Right renal pelvis (tissue), 4 donors: ENCODE data around the gene ATF3. TPM values are rescaled to one million over a fixed set of nuclear protein-coding genes. Genes with fewer than 3 reads are reported as not detected.

ENCODE experiments used
- DNase-seq, 4 donors: peaks; one replicate each; pipeline ENCODE4 v3.0.0-alpha.2; 2013; ENCODE audit warnings: low read depth in 4 of 4, low spot score in 3 of 4, missing footprints in 1 of 4
- polyA plus RNA-seq, 4 donors: library from polyadenylated mRNA; unstranded; fragments of 120-200 nt; gene quantifications; one replicate each; pipeline ENCODE4 v1.2.1, GENCODE V29; 2013; ENCODE audit not compliant: insufficient read length in 4 of 4

The ATF3 gene
- polyA plus RNA-seq, 4 donors: 7.7 to 33.9 (median 14.5) TPM

DNA sequence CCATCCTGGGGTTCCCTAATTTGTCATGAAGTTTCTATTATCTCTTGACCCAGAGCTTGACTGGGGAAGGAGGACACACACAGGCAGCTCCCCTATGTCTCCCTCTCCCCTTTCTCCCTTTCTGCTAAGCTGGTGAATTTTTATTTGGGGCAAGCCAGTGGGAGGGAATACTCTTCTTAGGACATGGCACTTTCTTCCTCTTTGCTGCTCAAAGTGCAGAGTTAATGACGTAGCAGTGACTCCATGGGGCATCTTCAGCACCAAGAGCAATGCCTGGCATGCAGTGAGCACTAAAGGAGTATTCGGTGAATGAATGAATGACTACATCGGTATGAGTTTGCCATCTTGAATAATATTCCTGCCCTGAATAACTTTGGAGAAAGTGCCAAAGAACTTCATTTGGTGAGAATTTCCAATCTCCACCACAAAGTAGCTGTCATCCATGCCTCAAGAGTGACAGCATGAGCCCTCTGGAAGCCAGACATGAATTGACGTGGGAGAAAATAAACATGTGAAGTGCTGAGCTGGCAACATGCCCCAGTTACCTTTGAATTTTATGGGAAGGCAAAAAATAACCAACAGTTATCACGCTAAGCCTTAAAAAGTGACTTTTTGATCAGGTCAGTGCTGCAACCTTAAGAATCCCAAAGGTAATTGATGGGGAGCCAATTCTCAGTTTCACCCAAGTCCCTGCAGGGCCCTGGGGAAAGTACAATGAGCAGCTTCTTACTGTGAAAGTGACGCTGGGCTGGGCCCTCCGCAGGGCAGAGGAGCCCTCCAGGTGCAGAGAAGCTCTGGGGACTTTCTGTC lies 22.1 kb upstream of the ATF3 start:
- DNase-seq: no peak

DNA sequence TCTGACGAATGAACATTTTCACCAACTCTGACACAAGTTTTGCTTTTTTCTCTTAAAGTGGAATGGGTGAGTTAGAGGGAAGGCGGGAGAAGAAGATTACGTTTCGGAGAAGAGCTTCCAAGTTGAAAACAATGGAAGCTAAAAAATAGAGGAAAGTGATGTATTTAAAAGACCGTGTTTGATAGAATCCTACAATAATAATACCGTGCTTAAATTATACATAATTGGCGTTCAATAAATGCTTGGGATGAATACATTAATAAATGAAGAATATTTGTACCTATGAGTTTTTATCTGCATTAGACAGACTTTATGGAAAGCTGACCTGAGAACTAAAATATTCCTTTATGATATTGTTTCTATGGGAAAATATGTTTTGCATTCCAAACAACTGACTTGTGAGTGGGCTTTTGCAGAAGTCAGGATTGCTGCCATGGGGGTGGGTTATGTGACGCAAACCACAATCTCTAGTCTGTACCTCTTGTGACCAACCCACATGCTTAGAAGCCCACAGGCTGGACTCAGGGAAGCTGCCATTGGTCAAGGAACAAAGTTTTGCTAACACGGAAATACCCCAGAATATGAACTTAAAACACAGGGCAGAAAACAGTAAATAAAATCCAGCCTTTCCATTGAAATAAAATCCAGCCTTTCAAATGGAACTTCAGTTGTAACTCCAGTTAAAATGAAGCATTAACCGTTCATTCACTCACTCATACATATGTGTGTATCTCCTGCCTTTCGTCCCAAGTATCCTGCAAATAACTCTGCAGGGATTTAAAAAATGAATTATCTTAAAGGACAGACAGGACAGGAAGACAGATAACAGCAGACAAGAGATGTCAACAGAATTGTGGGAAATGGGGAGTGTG lies 21.3 kb upstream of the ATF3 start:
- DNase-seq: no peak

DNA sequence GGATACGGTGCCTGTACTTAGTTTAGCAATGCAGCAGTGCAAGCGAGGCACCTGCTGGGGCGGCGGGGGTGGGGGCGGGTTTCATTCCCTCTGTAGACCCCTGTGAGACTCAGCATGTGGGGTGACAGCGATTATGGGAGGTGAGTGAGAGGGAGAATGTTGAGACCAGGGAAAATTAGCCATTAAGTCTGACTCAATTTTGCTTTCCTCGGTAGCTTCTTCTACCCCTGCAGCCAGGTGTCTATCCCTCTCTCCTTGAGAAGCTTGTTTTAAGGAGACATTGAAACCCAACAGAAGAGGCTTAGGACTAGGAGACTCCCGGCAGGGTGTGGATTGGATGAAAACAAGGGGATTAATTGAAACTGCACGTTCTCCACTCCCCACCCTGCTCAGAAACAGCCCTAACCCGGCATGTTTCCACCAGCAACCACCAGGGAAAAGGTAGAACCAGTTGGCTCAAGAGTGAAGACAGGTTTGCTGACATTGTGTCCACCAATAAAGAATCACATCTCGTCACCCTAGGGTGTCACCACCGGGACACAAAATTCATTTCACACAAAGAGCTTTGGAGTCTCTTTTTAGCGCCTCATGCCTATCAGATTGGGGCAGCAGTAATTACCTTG lies 20.6 kb upstream of the ATF3 start:
- DNase-seq: no peak

DNA sequence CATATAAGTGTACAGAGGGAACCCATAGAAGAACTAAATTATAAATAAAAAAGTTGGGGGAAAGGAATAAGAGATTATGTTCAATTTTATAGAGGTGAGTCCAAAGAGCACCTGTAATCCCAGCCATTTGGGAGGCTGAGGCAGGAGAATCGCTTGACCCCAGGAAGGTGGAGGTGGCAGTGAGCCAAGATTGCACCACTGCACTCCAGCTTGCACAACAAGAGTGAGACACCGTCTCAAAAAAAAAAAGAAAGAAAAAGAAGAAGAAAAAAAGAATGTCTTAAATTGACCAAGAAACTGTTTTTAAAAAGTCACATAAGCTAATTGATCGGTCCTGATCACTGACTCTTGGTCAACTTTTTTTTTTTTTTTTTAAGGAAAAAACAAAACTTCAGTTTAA lies 19.1 kb upstream of the ATF3 start:
- no peak for DNase-seq

DNA sequence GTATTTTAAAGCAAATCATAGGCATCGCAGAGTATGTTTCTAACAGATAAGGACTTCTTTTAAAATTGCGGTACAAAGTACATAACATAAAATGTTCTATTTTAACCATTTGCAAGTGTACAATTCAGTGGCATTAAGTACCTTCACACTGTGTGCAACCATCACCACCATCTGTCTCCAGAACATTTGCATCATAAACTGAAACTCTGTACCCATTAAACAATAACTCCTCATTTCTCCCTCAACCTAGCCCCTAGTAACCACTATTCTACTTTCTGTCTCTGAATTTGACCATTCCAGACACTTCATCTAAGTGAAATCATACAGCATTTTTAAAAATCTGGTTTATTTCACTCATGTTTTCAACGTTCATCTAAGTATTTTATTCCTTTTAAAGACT lies 16.6 kb upstream of the ATF3 start:
- no peak for DNase-seq

DNA sequence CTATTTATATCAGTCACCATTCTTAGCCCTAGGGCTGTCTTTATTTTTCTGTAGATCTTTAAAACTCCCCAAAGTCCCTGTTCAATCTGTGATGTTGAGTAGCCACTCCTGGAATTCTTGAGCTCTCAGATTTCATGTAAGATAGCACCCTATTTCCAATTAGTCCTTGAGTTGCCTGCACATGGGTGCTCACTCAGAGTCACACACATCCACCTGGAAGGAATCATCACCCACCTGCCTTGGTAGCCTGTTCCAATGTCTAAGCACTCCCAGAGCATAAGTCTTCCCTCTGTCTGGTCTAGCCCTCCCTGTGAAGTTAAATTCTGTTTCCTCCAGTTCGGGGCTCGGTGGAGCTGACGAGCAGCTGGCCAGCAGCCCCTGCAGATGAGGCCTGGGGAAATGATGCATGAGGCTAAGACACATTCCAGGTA lies 14.7 kb upstream of the ATF3 start:
- DNase-seq: no peak

DNA sequence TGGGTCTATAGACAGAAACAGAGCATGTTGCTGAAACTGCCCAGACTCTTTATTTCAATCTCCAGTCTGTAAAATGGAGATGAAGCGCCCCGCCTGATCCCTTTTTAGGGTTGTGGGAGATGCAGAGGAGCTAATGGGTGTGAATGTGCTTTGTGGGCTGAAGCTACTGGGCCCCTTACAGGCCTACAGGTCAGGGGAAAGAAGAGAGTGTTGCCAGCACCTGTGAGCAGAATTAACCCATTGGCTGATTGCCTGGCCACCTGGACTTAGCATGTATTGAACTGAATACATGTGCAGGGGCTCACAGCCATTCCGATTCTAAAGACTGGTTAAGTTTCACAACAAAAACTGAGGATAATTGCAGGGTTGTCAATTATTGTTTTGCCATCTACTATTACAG lies 13.9 kb upstream of the ATF3 start:
- no peak for DNase-seq

DNA sequence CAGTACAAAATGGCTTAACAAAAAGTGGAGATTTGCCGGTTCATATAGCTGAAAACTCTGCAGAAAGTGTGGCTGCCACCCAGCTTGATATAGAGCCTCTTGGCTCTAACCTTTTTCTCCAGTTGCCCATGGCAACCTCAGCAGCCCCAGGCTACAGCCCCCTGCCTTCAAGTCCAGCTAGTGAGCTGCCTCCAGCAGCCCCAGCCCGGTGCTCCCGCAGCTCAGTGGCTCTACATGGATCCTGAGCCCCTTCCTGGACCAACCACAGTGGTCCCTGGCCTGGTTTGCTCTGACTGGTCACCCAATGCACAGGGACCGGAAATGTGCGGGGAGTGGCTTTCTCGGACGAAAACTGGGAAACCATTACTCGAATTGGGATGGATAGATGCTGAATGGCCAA lies 13.3 kb upstream of the ATF3 start:
- DNase-seq: no peak

DNA sequence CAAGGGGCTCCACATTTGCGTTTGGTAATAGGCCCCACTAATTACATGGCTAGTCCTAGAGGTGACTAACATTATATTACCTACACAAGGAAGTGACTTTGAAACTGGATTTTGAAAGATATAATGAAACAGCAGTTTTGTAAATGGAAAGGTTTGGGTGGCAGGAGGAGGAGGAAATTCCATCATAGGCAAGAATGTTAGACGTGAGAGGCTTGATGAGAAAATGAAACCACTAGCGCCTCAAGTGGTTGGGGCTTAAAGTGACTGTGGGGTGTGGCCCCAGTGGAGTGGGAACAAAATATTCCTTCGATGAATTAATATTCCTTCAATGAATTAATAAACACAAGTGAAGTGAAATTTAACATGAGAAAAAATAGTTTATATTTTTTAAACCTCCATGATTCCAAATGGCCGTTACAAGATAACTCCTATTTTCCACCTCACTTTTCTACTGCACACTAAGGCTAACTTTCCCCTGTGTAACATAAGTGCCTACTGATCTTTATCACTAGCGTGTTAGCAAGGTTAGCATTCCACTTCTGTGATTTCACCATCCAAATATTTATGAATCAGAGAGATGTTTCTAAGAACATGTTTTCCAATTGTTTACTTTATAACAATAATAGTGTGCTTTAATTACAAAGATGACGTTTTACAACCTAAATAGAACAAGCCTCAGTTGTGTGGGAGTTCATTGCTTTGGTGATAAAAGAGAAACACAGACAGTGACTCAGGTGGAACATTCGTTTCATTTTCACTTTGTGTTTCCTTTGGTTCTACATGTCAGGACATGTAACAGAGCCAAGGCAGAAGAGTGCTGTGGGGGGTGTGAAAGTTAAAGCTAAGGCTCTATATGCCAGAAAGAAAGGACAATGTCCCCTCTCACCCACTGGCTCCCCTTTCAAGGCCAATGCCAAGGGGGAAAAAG lies 12.5 kb upstream of the ATF3 start:
- no peak for DNase-seq

DNA sequence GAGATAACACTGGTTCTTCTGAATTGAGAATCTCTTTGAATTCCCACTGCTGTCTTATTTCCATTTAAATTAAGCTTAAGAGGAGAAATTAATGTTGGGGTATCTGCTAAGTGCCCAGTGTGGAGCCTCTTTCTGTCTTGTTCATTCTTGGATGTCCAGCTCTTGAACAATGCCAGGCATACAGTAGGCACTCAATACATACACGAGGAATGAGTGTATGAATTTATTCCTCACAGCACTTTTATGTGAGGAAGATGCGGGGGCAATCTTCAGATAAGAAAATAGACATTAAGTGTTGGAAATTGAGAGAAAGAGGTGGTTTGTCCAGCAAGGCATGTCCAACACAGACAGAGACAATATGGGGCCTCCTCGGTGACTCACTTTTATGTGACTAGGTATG lies 11.8 kb upstream of the ATF3 start:
- DNase-seq: no peak

DNA sequence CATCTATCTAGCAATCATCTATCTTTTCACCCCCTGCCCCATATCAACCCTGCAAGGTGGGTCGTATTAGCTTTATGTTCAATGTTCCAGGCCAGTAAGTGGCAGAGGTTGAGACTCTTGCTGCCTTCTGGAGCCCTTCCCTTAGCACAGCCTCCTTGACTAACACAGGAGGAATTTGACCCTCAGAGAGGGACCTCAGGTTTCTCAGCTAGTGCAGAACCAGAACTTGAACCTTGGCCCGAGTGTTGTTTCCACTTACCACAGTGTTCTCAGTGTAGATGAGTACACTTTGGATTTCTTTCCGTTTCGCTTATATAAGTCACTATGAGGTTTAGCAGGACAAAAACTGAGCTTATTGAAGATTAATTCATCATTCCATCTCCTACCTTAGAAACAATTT lies 11.1 kb upstream of the ATF3 start:
- DNase-seq: no peak

DNA sequence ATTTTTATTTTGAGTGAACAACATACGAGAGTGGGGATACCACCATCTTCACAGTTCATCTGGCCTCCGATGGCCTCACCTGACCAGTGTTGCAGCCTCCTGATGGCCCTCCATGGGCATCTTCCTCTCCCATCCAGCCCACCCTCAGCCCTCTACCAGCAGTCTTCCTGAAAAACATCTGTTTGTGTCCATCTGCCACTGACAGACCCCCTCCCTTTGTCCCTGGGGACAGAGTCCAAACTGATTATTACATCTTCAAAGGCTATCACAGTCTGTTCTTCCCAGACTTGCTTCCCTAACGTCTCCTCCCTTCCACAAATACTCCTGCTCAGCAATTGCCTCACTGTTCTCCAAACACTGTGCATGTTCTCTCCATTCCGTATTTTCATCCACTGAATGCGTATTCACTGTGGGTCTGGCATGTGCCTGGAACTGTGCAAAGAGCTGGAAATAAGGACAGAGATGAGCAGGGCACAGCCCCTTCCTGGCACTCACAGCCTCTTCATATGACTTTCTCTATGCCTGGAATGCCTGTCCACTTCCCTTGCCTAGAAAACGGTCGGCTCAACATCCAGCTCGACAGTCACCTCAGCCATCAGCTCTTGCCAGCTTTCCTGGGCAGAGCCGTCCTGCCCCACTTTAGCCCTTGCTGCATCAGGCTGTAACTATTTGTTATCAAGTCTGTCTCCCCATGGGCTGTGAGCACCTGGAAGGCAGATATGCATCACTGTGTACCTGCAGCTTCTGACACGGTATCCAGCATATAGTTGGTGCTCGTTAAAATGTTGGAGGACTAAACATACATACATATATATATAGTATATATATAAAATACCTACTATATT lies 8.3 kb upstream of the ATF3 start:
- no peak for DNase-seq

DNA sequence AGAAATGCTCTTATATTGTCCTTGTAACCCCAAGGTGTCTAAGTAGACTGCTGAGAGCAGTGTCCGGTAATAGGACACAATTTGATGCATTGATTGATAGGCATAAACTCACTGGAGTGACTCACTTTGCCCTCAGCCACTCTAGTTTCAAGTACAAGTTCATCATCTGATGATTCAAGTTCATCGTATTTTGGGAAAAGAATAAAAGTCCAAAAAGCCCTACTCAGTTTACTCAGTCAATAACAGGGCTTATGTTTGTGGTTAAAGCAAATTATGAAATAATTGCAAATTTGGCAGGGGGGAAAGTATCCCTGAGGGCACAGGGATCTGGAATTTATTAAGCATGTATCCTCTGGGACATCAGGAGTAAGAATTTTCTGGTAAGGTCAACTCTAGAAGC lies 7.6 kb upstream of the ATF3 start:
- DNase-seq: no peak

DNA sequence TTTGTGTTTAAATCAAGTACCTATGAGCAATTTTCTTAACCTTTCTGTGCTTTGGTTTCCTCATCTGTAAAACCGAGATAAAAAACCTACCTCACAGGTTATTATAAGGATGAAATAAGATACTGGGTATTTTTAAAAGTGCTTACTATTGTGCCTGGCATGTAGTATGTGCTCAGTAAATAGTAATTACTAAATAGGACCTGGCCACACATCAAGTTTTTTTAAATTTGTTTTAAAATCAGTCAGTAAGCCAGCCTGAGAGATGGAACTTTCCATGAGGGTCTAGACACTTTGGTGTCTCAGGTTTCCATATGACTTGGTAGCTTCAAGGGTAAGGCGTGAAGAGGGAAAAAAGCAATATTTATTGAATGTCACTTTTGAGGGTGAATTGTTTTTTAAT lies 7.0 kb upstream of the ATF3 start:
- no peak for DNase-seq

DNA sequence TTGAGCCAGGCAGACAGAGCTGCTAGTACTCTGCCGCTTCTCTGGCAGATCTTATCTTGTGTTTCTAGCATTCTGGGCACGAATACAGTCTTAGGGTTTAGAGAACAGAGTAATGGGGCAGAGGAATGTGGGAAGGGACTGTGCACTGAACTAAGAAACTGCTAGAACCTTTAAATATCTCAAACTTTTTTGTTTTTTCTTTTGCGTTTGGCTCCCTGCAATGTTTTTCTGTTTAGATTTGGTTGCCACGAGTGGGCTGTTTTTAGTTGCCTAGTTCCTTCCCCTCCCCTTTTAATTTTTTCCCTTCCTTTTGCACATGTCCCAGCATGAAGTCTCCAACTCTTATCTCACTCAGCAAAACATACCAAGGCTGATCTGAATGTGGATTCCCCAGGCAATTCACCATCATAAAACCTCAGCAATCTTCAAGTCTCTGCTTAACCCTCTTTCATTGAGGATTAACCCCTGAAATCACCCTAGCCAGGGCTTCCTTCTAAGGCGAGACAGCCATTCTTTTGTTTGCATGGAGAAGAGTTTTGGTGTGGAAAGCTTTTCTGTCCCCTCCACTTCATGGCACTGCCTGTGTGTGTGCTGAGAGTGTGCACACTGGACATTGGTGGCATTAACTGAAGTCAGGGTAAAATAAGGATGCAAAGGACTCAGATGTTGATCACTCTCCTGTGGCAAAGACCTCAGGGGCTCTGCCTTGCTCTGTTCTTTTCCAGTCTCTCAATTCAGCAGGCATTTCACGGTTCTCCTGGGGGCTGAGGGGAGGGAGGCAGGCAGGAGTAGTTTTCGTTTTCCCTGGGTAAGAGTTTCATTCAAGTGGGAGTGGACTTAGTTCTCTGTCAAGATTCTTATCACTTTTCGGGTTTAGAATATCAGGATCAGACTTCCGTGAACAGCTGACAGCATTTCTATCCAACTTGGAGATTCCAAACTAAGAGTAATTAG lies 2.8 kb upstream of the ATF3 start:
- no peak for DNase-seq

DNA sequence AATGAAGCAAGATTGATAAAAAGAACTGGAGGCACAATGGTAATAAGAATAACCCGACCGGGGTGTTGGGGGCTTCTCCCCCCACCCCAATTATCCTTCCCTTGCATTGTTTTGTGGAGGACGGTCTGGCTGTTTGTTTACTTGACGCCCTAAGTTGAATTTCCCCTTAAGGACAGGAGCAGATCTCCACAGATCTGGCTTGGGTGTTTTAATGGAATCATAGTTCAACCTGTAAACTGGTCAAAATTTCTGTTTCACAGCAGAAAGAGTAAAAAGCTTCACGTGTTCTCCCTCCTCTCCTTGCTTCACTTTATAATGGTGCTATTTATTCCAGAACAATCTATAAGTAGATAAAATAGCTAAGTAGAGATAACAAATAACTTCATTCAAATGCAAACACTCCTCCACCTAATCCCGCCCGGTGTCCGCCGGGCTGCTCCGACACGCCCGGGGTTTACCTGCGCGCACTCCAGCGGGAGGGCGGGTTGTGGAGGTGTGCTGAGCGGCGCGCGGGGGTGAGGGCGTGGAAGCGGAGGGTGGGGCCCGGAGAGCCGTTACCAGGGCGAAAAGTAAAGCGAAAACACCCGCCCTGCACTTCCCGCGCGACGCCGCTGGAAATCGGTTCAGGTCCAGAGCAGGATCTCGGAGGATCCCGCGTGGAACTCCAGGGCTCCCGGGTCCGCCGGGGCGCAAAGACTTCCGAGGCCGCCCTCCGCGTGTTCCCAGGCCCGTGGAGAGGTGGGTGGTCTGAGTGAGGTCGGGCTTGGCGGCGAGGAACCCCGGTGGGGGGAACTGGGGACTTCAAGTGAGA lies 2.0 kb upstream of the ATF3 start:
- DNase-seq: no peak

DNA sequence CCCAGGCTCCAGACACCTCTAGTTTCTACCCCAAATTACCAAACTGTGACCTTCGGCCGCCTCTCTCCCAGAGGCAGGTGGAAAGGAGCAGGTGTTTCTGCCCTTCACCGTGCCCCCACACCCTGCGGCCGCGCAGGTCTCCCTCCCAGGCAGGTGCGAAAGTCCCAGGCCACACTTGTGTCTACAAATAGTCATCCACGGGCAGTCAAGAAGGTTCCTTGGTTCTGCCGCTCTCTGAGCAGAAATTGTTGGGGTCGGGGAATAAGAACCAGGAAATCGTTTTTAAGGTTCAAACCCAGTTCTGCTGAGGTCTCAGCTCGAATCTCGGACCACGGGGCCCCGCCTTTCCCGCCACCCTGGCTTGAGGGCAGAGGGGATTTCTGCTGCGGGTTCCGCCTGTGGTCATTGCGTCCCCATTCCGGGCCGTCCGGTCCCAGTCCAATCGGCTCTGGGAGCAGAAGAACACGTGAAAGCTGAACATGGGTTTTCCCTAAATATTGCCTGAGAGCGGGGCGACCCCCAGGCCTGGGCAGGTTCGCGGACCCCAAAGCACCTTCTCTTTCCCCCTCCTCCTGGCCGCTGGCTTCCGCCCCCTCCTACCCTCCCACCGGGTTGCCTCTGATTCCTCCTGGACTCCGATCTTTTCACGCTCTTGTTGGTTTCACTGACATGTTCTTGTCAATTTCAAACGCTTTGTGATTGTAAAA lies 1.2 kb upstream of the ATF3 start:
- DNase-seq: no peak
